K562 (cell line): ENCODE results near the gene SERPINA3. TPM values are rescaled to one million over a fixed set of nuclear protein-coding genes. Genes with fewer than 3 reads are reported as not detected.

Experiments used
- ATAC-seq: fragments of 200-7000 bp; cut with Tn5 transposase; 3 replicates; pipeline ENCODE4 v1.9.1; 2020; ENCODE audit warnings: moderate library complexity
- BruUV-seq: library from RNA; stranded (reverse); fragments of 400-500 nt; replicated peaks from 2 replicates; lab custom pipeline; 2021; lab: Mats Ljungman, UMichigan
- CTCF ChIA-PET: fragments of 300-600 bp; formaldehyde crosslinking; extraction: SDS; loops from one replicate; lab custom pipeline; 2021; ENCODE audit warnings: low intra/inter-chr PET ratio; lab: Yijun Ruan, JAX
- POLR2A ChIA-PET: fragments of 300-600, 350-650 bp; sonication (Branson Sonifier 250); formaldehyde crosslinking; extraction: SDS; loops from one replicate; lab custom pipeline; 2021; ENCODE audit warnings: antibody characterized with exemption, inconsistent platforms; lab: Yijun Ruan, JAX
- DNase-seq, 4 experiments: peaks; one replicate each; pipeline versions ENCODE4 v3.0.0 to v3.0.0-alpha.2; 2011 to 2018; ENCODE audit warnings: low spot score in 3 of 4, mixed read lengths in 3 of 4; ENCODE audit errors: extremely low read depth in 1 of 4
- FAIRE-seq: peaks from 2 replicates; lab custom pipeline; 2011; peaks lifted over from hg19 to GRCh38; lab: Jason Lieb, UNC
- H2AFZ ChIP-seq: 2 replicates; pipeline ENCODE4 v1.6.0; 2011; ENCODE audit warnings: low read depth, low read length, control low read depth, inconsistent platforms
- H3K27ac ChIP-seq: fragments of 200-600 bp; 3 replicates; pipeline ENCODE4 v1.8.0; 2011; ENCODE audit warnings: low read depth, mild to moderate bottlenecking, control low read depth, inconsistent platforms, low read length, moderate library complexity, mixed read lengths; ENCODE audit errors: extremely low read depth
- H3K27me3 ChIP-seq, 2 experiments: fragments of 300-600 bp in 1 of 2; 2 replicates in 1 of 2; 3 replicates in 1 of 2; pipeline versions ENCODE4 v1.6.0 to v1.8.0; 2011; ENCODE audit warnings: inconsistent platforms in 2 of 2, low read length in 2 of 2, mild to moderate bottlenecking in 1 of 2, mixed read lengths in 1 of 2, moderate library complexity in 1 of 2; ENCODE audit not compliant: control insufficient read depth in 2 of 2, insufficient read depth in 2 of 2
- H3K36me3 ChIP-seq: fragments of 300-600 bp; 3 replicates; pipeline ENCODE4 v1.8.0; 2011; ENCODE audit warnings: mild to moderate bottlenecking, low read length, inconsistent platforms; ENCODE audit not compliant: control insufficient read depth, insufficient read depth
- H3K4me1 ChIP-seq, 2 experiments: fragments of 200-600 bp in 1 of 2; replicated peaks in 1 of 2; 2 replicates in 1 of 2; 3 replicates in 1 of 2; pipeline versions ENCODE4 v1.5.1 to v1.8.0; 2011; ENCODE audit warnings: inconsistent platforms in 2 of 2, low read length in 2 of 2, mild to moderate bottlenecking in 1 of 2, mixed read lengths in 1 of 2, moderate library complexity in 1 of 2; ENCODE audit not compliant: control insufficient read depth in 2 of 2, insufficient read depth in 2 of 2
- H3K4me2 ChIP-seq: 2 replicates; pipeline ENCODE4 v1.6.1; 2011; ENCODE audit warnings: low read length, control low read depth, inconsistent platforms, mixed read lengths; ENCODE audit not compliant: insufficient read depth
- H3K4me3 ChIP-seq: fragments of 200-600 bp; sonication (generic), shearing (Covaris generic); 2 replicates; pipeline ENCODE4 v1.5.1; 2016; ENCODE audit warnings: control low read depth, inconsistent platforms
- H3K79me2 ChIP-seq: fragments of 200-600 bp; 3 replicates; pipeline ENCODE4 v1.8.0; 2011; ENCODE audit warnings: low read length, inconsistent platforms; ENCODE audit not compliant: control insufficient read depth, insufficient read depth
- H3K9ac ChIP-seq, 2 experiments: 2 replicates each; pipeline versions ENCODE4 v1.6.0 to v1.6.1; 2011; ENCODE audit warnings: low read depth in 2 of 2, low read length in 2 of 2, control low read depth in 1 of 2, inconsistent platforms in 1 of 2, mild to moderate bottlenecking in 1 of 2, mixed read lengths in 1 of 2; ENCODE audit not compliant: insufficient read depth in 1 of 2
- H3K9me1 ChIP-seq: one replicate; pipeline ENCODE4 v1.6.0; 2011; ENCODE audit warnings: inconsistent platforms, mild to moderate bottlenecking, low read length, moderate library complexity; ENCODE audit not compliant: control insufficient read depth, insufficient read depth
- H3K9me3 ChIP-seq: replicated peaks from 2 replicates; pipeline ENCODE4 v1.5.1; 2011; ENCODE audit warnings: low read depth, low read length, inconsistent platforms; ENCODE audit not compliant: control insufficient read depth, insufficient read depth
- H4K20me1 ChIP-seq: replicated peaks from 2 replicates; pipeline ENCODE4 v1.6.1; 2011; ENCODE audit warnings: low read length, inconsistent platforms, mixed read lengths; ENCODE audit not compliant: control insufficient read depth, insufficient read depth
- ARID2 ChIP-seq: fragments of 450-650 bp; IDR thresholded peaks from 2 replicates; pipeline ENCODE4 v1.6.1; 2017; ENCODE audit warnings: antibody characterized with exemption, mild to moderate bottlenecking
- CBFA2T3 ChIP-seq: fragments of 450-650 bp; IDR thresholded peaks from 2 replicates; pipeline ENCODE4 v1.6.1; 2017
- CBX8 ChIP-seq: fragments of 200-600 bp; sonication (generic); IDR thresholded peaks from 2 replicates; pipeline ENCODE4 v1.6.1; 2012; ENCODE audit warnings: borderline replicate concordance, mixed run types, low read depth, mild to moderate bottlenecking, moderate library complexity, mixed read lengths, low read length, control low read depth, inconsistent platforms; ENCODE audit not compliant: poor library complexity, severe bottlenecking; ENCODE audit errors: extremely low read depth
- CREB1 ChIP-seq, 2 experiments: sonication (generic) in 1 of 2; formaldehyde crosslinking in 1 of 2; IDR thresholded peaks; 2 replicates each; pipeline versions ENCODE4 v1.6.1 to v1.8.0; 2012 to 2022; ENCODE audit warnings: inconsistent platforms in 1 of 2, mild to moderate bottlenecking in 1 of 2, missing genetic modification reagents in 1 of 2, moderate library complexity in 1 of 2
- CREM ChIP-seq: IDR thresholded peaks from 2 replicates; pipeline ENCODE4 v1.6.1; 2014; ENCODE audit warnings: antibody characterized with exemption, low read depth
- DPF2 ChIP-seq: fragments of 450-650 bp; IDR thresholded peaks from 2 replicates; pipeline ENCODE4 v1.6.1; 2016
- E2F3 ChIP-seq: fragments of 250-450 bp; sonication (Bioruptor Pico); IDR thresholded peaks from 2 replicates; pipeline ENCODE4 v1.4.0; 2020; ENCODE audit warnings: mild to moderate bottlenecking
- ETV1 ChIP-seq: fragments of 450-650 bp; conservative IDR thresholded peaks from 2 replicates; pipeline ENCODE4 v1.6.1; 2016; ENCODE audit warnings: missing genetic modification characterization, control low read depth, low read depth, missing compliant biosample characterization
- MIER1 ChIP-seq: fragments of 450-650 bp; IDR thresholded peaks from 2 replicates; pipeline ENCODE4 v1.6.1; 2016; ENCODE audit warnings: antibody characterized with exemption, mild to moderate bottlenecking, low read depth
- PRPF4 ChIP-seq: fragments of 200-400 bp; formaldehyde crosslinking; IDR thresholded peaks from one replicate; pipeline ENCODE4 v1.6.1; 2017; ENCODE audit warnings: low read length, low read depth, mild to moderate bottlenecking; ENCODE audit not compliant: insufficient read depth, poor library complexity, severe bottlenecking
- SIN3B ChIP-seq: fragments of 450-650 bp; IDR thresholded peaks from 2 replicates; pipeline ENCODE4 v1.6.1; 2017; ENCODE audit warnings: low read depth, mild to moderate bottlenecking, moderate library complexity
- TEAD2 ChIP-seq: fragments of 450-650 bp; IDR thresholded peaks from 2 replicates; pipeline ENCODE4 v1.6.1; 2016; ENCODE audit warnings: missing genetic modification characterization, control low read depth, missing compliant biosample characterization
- TRIM28 ChIP-seq: fragments of 450-650 bp; IDR thresholded peaks from 2 replicates; pipeline ENCODE4 v1.6.1; 2017
- ZBTB17 ChIP-seq: fragments of 450-650 bp; formaldehyde crosslinking; IDR thresholded peaks from 2 replicates; pipeline ENCODE4 v1.4.0; 2020; ENCODE audit warnings: mild to moderate bottlenecking
- ZNF12 ChIP-seq: sonication (generic); formaldehyde crosslinking; IDR thresholded peaks from 2 replicates; pipeline ENCODE4 v1.4.0; 2020; ENCODE audit warnings: mild to moderate bottlenecking, missing genetic modification reagents
- ZNF77 ChIP-seq: fragments of 250-450 bp; sonication (Bioruptor Pico); IDR thresholded peaks from 2 replicates; pipeline ENCODE4 v1.5.0; 2020
- WGBS: fragments of 100-300 bp; shearing (Covaris generic); methylation state at CpG from one replicate; pipeline ENCODE4 v1.1.6; 2016; ENCODE audit warnings: low coverage, mixed read lengths; ENCODE audit not compliant: insufficient coverage; ENCODE audit errors: missing lambda C conversion rate; 5-methylcytosine and 5-hydroxymethylcytosine counted together
- in situ Hi-C: fragments of 300-500 bp; cut with MboI; formaldehyde crosslinking; loops from 4 replicates; pipeline ENCODE4 v1.15.0; 2018; ENCODE audit warnings: inconsistent platforms, mixed read lengths
- intact Hi-C: fragments of 100-400 bp; cut with micrococcal nuclease; formaldehyde crosslinking; loops from 2 replicates; pipeline ENCODE4 v1.14.2; 2022
- polyA plus RNA-seq, 8 experiments: library from polyadenylated mRNA; depleted of rRNA in 4 of 8; stranded (reverse) in 5 of 8; unstranded in 3 of 8; fragments of >200 nt; fragmentation: Nextera tagmentation in 2 of 8; fragmentation: Illumina TruSeq in 1 of 8; extraction: Ambion mirVana in 2 of 8; extraction: Trizol in 1 of 8; gene quantifications; 2 replicates each; pipeline versions ENCODE4 v1.2.1 to v1.2.3, GENCODE V29; 2011 to 2014; ENCODE audit warnings: inconsistent platforms in 1 of 8, missing spikeins in 1 of 8
- total RNA-seq, 7 experiments: library from RNA; depleted of rRNA in 6 of 7; stranded (reverse); fragments of >200 nt in 6 of 7; fragmentation: Illumina TruSeq in 2 of 7; extraction: Trizol in 2 of 7; gene quantifications; 2 replicates each; pipeline versions ENCODE4 v1.2.1 to v1.2.3, GENCODE V29; 2011 to 2021; ENCODE audit warnings: low replicate concordance in 1 of 7
- TF ChIP-seq, protein P1 (sequence below): fragments of 450-650 bp; formaldehyde crosslinking; IDR thresholded peaks from 2 replicates; pipeline ENCODE4 v1.4.0; 2020; ENCODE audit warnings: mild to moderate bottlenecking, moderate library complexity
- TF ChIP-seq, protein P2 (sequence below): sonication (generic); formaldehyde crosslinking; IDR thresholded peaks from 2 replicates; pipeline ENCODE4 v1.8.0; 2022; ENCODE audit warnings: mild to moderate bottlenecking, missing genetic modification reagents
- TF ChIP-seq, protein P3 (sequence below): fragments of 250-450 bp; sonication (Bioruptor Pico); IDR thresholded peaks from 2 replicates; pipeline ENCODE4 v1.8.0; 2021; ENCODE audit warnings: moderate library complexity, mild to moderate bottlenecking, inconsistent platforms

SERPINA3 gene
- total and polyA plus RNA-seq, 9 of the 15 experiments (the other 6 are each of a cell fraction or from before 2014, with no cell fraction given) = 2.3 TPM; not detected in 8

DNA sequence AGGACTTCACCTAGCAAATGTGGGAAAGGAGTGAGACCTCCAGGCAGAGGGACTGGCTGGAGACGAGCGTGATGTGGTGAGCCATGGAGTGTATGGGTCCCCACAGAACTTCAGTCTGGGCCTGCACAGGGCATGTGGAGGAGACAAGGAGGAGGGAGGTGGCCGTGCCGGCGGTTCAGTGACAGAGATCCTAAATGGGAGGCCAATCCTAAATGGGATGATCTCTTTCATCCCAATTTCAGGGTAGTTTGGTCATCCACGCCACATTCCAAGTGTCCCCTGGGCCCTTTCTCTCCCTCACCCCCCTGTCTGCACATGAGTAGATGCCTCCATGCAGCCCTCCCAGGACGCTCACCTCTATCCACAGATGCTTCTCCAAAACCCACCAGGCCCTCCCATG, 17.8 kb upstream of the SERPINA3 start:
- Histone ChIP-seq H2AFZ (no peak overlapping the region), H3K79me2 (no peaks in the 10 kb centered on the region), H3K9me3 (no peaks in the 10 kb centered on the region), H3K4me2 (no peak overlapping the region), H3K27me3 (no peaks in the 10 kb centered on the region), H3K4me1 (no peaks in the 10 kb centered on the region), H3K9ac (no peak overlapping the region), H3K36me3 (no peaks in the 10 kb centered on the region), H3K9me1 (no peaks in the 10 kb centered on the region), H3K4me3 (no peak overlapping the region), H3K27ac (no peak overlapping the region), H4K20me1 (no peaks in the 10 kb centered on the region)
- WGBS = 0% methylated on average over 1 of the region's 7 CpGs
- no TSS peak for BruUV-seq
- FAIRE-seq (no peak), DNase-seq (no peak), ATAC-seq (no peak)
- in situ Hi-C loops (no loop called here), intact Hi-C loops (no loop called here)
- TF ChIP-seq ZNF12 = no peak
- TF ChIP-seq PRPF4 = no peak
- TF ChIP-seq, protein P1, sequence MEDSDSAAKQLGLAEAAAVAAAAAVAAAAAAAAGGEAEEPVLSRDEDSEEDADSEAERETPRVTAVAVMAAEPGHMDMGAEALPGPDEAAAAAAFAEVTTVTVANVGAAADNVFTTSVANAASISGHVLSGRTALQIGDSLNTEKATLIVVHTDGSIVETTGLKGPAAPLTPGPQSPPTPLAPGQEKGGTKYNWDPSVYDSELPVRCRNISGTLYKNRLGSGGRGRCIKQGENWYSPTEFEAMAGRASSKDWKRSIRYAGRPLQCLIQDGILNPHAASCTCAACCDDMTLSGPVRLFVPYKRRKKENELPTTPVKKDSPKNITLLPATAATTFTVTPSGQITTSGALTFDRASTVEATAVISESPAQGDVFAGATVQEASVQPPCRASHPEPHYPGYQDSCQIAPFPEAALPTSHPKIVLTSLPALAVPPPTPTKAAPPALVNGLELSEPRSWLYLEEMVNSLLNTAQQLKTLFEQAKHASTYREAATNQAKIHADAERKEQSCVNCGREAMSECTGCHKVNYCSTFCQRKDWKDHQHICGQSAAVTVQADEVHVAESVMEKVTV (CRISPR knock-in tag) = no peak
- TF ChIP-seq ZNF77 (CRISPR knock-in tag) = no peak
- no peak for TF ChIP-seq CREB1 (IDR thresholded peaks at IDR 0.05)
- no peak for TF ChIP-seq CREB1 (CRISPR knock-in tag; IDR thresholded peaks at IDR 0.05)
- no peak for TF ChIP-seq DPF2
- TF ChIP-seq CREM = no peak
- TF ChIP-seq CBFA2T3 = no peak
- TF ChIP-seq E2F3 (CRISPR knock-in tag) = no peak
- no peak for TF ChIP-seq SIN3B
- TF ChIP-seq, protein P2, sequence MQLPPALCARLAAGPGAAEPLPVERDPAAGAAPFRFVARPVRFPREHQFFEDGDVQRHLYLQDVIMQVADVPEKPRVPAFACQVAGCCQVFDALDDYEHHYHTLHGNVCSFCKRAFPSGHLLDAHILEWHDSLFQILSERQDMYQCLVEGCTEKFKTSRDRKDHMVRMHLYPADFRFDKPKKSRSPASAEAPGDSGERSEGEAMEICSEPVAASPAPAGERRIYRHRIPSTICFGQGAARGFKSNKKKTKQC (CRISPR knock-in tag) = no peak
- TF ChIP-seq ZBTB17 = no peak
- no peak for TF ChIP-seq TEAD2 (tag)
- no peak for TF ChIP-seq MIER1
- TF ChIP-seq, protein P3, sequence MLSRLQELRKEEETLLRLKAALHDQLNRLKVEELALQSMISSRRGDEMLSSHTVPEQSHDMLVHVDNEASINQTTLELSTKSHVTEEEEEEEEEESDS = no peak
- no peak for TF ChIP-seq CBX8
- no peak for TF ChIP-seq TRIM28
- TF ChIP-seq ARID2 = no peak
- TF ChIP-seq ETV1 (tag) = no peak
- ChIA-PET POLR2A (no interaction called here), CTCF (no interaction called here)
